Right lung (tissue), 10 donors: ENCODE results near the gene DELE1. TPM values are rescaled to one million over a fixed set of nuclear protein-coding genes. Genes with fewer than 3 reads are reported as not detected.

Experiments
- DNase-seq, 2 donors: peaks; one replicate each; pipeline ENCODE4 v3.0.0-alpha.2; 2013
- long read RNA-seq, 8 donors: transcript quantifications; one replicate each; lab custom pipeline, GENCODE V29; 2026
- polyA plus RNA-seq, 5 donors: library from polyadenylated mRNA; unstranded; fragments of 120-200 nt; gene quantifications; one replicate each; pipeline versions ENCODE4 v1.2.1 to v1.2.3, GENCODE V29; 2013; ENCODE audit warnings: inconsistent platforms in 1 of 5, low replicate concordance in 1 of 5; ENCODE audit not compliant: insufficient read length in 5 of 5, insufficient read depth in 1 of 5

The DELE1 gene, protein sequence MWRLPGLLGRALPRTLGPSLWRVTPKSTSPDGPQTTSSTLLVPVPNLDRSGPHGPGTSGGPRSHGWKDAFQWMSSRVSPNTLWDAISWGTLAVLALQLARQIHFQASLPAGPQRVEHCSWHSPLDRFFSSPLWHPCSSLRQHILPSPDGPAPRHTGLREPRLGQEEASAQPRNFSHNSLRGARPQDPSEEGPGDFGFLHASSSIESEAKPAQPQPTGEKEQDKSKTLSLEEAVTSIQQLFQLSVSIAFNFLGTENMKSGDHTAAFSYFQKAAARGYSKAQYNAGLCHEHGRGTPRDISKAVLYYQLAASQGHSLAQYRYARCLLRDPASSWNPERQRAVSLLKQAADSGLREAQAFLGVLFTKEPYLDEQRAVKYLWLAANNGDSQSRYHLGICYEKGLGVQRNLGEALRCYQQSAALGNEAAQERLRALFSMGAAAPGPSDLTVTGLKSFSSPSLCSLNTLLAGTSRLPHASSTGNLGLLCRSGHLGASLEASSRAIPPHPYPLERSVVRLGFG
- polyA plus RNA-seq = 100 to 1,000 TPM; 142 to 165 (median 146) TPM
- long read RNA-seq, donor 1, full-length matches to known transcripts = 15 of 38 reads
- long read RNA-seq, donor 1, partial matches to known transcripts = 23 of 38 reads
- long read RNA-seq, donor 1, other reads (novel, unspliced or antisense) = 0 of 38 reads
- long read RNA-seq, donor 2, full-length matches to known transcripts = 3 of 17 reads
- long read RNA-seq, donor 2, partial matches to known transcripts = 14 of 17 reads
- long read RNA-seq, donor 2, other reads (novel, unspliced or antisense) = 0 of 17 reads
- long read RNA-seq, donor 3, full-length matches to known transcripts = 10 of 24 reads
- long read RNA-seq, donor 3, partial matches to known transcripts = 14 of 24 reads
- long read RNA-seq, donor 3, other reads (novel, unspliced or antisense) = 0 of 24 reads
- long read RNA-seq, donor 4, full-length matches to known transcripts = 11 of 25 reads
- long read RNA-seq, donor 4, partial matches to known transcripts = 14 of 25 reads
- long read RNA-seq, donor 4, other reads (novel, unspliced or antisense) = 0 of 25 reads
- long read RNA-seq, donor 5, full-length matches to known transcripts = 8 of 43 reads
- long read RNA-seq, donor 5, partial matches to known transcripts = 35 of 43 reads
- long read RNA-seq, donor 5, other reads (novel, unspliced or antisense) = 0 of 43 reads
- long read RNA-seq, donor 6, full-length matches to known transcripts = 10 of 20 reads
- long read RNA-seq, donor 6, partial matches to known transcripts = 10 of 20 reads
- long read RNA-seq, donor 6, other reads (novel, unspliced or antisense) = 0 of 20 reads
- long read RNA-seq, donor 7, full-length matches to known transcripts = 8 of 20 reads
- long read RNA-seq, donor 7, partial matches to known transcripts = 12 of 20 reads
- long read RNA-seq, donor 7, other reads (novel, unspliced or antisense) = 0 of 20 reads
- long read RNA-seq, donor 8, partial matches to known transcripts = 0 of 2 reads
- long read RNA-seq, donor 8, other reads (novel, unspliced or antisense) = 0 of 2 reads

DNA sequence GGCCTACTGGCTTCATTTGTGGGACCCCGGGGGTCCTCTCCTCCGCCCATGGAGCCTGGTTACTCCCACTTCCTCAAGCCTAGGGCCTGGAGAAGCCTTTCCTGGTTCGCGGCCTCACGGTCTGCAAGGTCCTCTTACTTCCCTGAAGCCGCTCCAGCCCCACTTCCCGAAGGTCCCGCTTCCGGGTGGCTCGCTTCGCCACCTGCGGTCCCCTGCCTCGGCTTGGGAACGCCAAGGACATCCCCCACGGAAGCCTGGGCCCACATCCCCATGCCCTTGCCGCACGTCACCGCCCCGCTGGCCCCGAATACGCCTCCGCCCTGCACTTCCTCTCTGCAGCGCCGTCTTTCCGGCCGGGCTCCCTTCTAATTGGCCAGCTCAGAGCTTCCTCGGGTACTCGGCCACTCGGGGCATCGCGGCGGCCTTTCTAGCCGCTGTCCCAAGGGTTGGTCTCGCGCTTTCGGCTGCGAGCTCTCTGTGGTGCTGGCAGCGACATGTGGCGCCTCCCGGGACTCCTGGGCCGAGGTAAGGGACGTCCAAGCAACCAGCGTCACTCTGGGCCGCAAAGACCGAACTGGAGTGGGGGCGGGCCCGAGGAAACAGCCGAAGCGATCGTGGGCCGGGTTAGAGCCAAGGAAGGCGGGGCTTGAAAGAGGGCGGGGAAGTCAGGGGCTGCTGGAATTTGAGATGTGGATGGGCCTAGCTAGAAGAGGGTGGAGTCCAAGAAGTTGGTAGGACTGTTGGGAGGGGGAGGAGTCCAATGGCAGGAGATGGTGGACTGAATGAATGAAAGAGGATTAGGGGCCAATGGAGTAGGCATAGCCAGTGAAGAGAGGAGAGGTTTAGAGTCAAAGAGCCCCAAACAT, at the start of gene DELE1:
TSS of gene DELE1 (plus strand) at position 424 of the 866 bp plus-strand sequence. CDS start at position 495, 71 bp downstream.
- peak; percentile 95 to 96 for DNase-seq

DNA sequence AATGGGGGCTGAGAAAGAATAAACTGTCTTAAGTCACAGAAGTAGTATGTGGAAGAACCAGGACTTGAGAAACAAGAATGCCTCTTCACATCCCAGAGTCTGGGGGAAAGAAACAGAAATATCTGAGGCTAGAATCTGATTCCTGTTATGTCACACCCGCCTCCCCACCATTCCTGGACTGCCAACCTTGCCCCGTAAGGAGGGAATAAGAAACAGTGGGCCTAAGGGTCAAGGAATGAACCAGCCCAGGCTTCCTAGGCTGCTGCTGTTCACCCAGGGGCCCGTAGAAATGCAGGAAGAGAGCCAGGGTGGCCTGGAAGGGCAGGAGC, 49.8 kb upstream of the DELE1 start:
- DNase-seq = no peak

DNA sequence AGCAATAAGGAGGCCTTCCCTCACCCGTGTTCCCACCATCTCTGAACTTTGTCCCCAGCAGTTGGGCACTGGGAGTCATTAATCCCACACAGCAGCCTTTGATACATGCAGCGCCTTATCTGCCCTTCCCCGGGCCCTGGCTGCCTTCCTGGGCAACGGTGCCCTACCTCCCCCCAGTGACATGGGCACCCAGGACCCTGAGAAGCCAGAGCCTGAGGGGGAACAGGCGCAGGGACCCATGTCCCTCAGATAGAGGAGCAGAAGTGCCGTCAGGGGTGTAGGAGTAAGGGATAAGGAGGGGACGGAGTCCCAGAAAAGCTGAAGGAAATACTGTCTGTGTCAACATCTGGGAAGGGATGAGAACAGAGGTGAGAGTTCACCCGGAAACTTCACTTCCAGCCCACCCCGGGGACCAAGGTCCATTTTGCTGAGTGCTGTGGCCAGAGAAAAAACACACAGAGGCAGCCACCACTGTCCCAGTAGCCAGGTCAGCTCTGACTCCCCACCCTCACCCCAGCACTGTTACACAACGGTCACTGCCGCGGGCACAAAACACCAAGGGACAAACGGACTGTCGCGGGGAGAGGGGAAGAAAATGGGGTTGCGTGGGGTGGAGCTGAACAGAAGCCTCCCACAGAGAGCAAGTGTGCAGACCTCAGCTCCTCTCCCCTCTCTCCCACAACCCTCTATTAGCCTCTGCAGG, 49.3 kb upstream of the DELE1 start:
- no peak for DNase-seq

DNA sequence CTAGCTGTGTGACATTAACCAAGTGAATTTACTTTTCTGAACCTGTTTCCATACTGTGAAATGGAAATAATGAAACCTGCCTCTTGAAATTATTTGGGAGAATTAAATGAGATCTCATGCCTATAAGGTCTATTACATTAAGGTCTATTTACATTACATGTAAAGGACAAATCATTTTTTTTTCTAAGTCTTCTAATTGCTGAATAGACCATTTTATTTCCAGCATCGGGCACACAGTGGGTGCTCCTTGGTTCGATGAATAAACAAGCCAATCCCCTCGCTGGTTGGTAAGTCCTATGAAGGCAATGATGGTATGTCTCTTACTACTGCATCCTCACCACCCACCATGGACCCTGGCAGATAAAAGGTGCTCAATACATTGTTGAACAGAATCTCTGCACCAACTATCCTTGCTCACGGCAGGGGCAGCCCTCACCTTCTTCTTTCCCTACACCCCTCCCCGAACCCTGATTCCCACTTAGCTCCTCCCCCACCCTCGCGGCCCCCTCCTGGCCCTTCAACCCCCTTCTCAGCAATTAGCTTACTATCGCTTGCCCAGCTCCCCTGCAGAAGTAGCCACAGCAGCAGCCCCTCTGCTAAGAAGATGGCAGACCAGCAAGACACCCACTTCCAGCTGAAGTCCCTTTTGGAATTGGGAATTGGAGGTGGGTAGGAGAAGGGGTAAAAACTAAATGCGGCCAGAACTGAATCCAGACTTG, 48.5 kb upstream of the DELE1 start:
- DNase-seq = no peak

DNA sequence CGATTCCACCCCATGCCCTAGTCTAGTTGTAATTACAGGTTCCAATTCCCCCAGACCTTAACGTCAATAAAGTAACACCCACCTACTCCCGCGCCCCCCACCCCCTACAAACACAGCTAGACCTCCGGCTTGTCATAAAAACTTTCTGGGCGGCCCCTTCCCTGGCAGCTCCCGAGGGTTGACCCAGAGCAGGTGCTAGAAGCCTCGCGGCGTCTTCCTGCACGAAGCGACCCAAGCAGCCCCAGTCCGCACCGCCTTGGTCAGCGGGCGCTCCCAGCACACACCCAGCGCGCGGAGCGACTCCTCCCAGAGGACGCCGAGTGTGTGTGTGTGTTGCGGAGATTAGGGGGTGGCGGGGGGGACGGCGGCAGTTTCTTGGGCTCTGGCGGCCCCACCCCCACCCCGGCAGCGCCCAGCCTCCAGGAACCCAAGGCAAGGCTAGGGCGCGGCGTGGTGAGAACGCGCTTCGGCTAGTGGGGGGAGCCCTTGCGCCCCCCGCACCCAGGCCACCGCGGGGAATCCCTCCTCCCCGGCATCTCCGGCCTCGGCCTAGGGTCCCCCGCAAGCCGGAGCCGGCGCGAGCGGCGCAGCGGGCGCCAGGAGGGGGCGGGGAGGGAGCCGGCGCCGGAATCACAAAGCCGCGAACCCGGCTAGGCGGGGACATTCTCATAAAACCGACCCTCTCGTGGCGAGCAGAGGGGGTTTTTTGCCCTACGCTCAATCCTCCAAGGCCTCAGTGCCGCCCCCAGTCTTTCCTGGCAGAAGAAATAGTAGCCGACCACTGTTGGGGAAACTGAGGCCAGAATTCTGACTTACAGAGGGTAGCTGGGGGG, 47.7 kb upstream of the DELE1 start:
- peak; percentile 34 to 39 for DNase-seq

DNA sequence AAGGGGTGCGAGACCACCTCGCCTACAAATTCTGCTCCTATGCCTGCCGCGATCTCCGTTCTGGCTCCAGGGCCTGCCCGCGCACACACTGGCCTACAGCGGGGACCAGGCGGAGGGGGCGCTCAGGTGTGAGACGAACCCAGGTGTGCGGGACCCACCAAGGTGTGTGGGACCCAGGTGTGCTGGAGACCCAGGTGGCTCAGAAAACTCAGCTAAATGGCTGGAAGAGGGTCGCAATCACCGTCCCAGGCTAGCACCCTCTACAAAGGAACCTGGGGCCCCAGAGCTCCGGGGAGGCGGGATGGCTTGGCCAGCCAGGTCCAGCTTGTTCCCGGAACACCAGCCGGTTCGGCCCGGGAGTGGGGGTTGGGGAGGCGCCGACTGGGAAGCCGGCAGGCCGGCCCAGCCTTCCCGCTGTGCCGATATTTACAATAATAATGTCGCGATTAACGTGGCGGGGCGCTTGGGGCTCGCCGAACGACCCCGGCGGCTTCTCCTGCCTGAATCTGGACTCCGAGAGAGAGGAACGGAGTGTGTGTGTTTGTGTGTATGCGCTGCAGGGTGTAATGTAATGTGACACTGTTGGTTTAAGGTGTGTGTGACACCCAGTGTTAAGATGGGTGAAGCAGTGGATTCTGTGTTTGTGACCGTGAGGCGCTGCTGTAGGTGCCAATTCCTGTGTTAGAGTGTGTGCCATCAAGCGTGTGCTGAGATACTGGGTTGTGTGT, 46.9 kb upstream of the DELE1 start:
- DNase-seq = peak in 1 of 2 donors; percentile 36

DNA sequence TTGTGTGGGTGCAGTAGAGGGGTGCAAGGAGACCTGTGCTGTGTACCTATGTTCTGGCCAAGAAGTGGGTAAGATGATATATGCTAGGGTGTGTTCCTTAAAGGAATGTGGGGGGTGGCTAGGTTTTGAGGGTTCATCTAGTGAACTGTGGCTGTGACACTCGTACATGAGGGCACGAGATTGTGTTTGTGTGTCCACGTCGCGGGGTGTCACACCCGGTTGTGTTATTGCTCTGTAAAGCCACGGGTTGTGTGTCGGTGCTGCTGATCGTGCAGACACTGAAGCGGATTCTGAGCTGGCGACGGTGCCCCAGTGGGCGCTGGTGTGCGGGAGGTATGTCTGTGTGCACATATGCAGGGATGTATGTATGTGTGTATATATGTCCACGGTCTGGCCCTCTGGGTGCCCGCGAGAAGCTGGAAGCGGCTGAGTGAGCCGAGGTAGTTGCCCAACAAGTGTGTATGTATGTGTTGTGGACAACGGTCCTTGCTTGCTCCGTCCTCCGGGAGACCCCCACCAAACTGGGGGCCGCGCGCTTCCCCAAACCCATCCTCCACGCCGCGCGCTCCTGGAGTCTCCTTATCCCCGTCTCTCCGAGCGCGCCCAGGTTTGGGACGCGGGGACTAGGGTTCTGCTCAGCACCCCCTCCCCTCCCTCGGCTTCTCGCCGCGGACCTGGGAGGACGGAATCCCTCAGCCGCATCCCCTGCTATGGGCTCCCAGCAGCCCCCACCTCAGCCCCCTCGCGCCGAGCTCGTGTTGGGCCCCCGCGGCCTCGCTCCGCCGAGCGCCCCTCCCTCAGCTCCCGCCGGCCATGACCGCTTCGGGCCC, 46.1 kb upstream of the DELE1 start:
- DNase-seq = peak in 1 of 2 donors; percentile 27

DNA sequence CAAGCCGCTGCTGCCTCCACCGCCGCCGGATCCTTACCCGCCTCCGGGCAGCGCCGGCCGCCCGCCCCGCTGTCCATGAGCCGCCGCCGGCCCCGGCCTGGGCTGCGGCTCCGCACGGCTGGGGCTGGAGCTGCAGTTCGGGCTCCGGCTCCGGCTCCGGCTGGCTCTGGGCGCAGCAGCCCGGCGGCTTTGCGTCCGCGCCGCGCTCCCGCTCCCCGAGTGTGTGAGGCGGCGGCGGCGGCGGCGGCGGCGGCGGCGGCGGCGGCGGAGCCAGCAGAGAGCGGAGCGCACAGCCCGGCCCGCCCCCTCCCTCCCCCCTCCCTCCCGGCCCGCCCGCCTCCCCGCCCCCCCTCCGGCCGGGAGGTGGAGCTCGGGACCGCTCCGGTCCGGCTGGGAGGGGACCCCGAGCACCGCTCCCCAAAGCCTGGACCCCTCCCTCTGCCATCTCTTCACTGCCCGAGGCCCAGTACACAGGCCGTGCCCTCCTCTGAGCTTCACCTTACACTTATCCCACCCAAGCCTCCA, 45.4 kb upstream of the DELE1 start, which contains the start of gene PCDH1:
TSS of gene PCDH1 (minus strand) at position 225 of the 525 bp plus-strand sequence. CDS start at position 77, 148 bp downstream.
- DNase-seq = peak in 1 of 2 donors; percentile 32

DNA sequence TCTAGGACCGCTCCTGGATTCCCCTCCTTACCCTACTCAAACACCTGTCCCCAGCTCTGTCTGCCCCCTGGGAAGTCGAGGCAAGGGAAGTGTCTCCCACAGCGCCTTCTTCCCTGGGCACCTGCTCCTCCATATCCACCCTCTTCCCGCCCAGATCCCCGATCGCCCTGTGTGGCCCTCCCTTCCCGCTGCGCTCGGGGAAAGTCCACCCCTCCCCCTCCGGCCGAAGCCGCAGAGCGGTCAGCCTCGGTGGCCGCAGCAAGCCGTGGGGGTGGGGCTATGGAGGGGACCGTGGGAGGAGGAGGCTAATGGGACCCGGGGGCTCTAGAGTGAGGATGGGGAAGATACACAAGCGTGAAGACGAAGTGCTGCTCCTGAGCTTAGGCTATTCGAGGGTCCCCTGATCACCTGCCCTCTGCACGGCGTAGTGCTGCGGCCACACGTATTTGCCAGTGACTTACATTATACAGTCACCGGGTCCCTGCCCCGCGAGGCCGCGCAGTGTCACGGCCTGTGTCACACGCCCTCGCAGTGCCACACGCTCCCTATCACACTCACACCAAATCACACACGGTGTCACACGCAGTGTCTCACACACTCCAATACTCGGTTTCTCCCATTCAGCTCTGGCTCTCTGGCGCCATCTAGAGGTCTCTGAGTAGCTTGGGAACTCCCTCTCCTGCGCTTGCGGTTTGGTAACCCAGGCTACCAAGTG, 44.8 kb upstream of the DELE1 start:
- DNase-seq = peak; percentile 85 to 90

DNA sequence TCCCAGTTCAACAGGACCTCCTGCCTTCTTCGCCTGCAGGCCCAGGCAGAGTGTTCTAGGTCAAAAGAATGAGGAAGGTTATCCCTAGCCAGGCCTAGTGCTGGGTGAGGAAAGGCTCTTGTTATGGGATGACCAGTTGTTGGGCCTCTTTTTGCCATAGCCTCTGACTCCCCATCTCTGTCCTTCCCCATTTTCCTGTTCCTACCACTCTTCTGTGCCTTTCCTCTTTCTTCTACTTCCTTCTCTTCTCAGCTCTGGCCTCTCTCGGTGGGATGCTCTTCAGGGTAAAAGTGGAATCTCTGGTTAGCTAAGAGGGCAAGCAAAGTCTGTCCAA, 44.3 kb upstream of the DELE1 start:
- no peak for DNase-seq

DNA sequence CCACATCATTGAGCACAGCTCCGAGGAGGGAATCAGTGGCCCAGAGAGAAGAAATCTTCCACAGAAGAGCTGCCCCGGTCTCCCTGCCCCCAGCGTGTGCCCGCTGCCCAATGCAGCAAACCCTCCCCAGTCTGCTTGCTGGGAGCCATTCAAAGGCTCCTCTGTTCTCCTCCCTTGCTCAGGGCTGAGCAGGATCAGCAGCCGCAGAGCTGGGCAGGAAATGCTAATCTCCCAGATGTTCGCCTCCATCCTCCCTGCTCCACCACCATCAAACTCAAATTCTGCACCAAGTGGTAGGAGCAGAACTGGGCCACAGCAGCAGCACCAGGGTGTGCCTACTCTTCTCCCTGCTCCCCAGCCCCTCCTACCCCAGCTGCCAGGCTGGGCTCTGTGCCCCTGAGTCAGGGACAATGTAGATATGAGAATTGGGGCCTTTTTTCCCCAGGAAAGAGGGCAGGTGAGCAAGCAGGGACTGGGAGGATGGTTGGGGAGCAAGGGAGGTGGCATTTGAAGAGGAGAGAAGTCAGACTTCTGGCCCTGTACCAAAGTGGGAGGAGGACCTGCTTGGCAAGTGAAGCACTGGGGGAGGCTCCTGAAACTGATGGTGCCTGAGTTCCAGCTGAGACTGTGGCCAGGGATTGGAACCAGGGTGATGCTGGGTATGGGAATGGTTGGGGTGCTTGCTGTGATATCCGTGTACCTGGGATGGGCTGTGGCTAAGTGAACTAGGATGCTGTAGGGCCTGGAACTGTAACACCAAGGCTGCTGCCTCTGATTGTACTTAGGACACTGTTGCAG, 43.5 kb upstream of the DELE1 start:
- no peak for DNase-seq

DNA sequence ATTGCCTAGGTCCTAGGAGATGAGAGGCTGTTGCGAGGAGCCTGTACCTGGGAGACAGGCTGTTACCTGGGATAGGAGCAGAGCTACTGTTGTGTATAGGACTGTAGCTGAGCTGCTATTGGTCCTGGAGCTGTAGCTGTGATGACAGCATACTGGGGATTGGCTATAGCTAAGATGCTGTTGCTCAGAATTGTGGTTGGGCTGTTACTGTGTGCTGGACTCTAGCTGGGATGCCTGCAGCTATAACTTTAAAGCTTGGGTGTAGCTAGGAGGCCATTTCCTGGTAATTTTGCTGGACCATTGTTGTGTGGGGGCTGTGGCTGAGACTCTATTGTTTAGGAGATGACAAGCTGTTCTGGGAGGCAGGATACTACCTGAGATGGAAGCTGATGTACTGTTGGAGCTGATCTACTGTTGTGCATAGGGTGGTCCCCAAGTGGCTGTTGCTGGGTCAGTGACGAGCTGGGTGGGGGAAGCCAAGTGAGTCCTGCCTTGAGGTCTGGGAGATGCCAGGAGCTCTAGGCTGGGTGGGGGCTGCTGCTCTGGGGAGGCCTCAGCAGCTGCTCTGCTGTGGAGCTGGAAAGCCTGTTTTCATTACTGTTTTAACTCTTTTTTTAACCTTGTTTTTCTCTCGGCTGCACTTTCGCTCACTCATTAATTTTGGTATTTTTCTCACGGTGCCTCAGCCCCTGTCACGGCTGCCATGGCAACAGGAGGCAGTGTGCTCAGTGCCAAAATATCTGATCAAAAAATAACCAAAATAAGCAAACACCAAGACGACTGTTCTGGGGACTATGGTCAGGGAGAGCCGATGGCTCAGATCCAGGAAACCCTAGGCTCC, 42.5 kb upstream of the DELE1 start:
- no peak for DNase-seq

DNA sequence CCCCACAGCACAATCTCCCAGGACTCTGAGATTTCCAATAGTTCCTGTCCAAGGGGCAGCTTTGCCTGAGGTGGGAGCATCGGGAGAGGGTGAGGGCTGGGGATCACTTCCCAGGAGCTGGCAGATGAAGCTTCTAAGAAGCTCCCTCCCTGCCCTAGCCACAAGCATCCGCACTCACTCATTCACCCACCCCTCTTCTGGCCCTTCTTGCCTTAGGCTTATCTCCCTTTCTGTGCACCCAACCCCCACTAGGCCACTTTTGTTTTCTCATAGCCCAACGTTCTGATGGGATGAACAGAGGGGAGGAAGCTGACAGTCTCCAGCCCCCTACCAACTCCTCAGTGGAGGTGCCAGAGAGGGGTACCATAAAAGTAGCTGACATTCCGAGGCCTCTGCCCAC, 41.8 kb upstream of the DELE1 start:
- no peak for DNase-seq
